ENCODE data around the gene SBF2. TPM values are rescaled to one million over a fixed set of nuclear protein-coding genes. Genes with fewer than 3 reads are reported as not detected.

Gene SBF2
- total RNA-seq, 3 donors from 2014 or later (not counting 1 experiment from before 2014, with no cell fraction given), result 25.2 to 26.9 (median 26.3) TPM

- Histone ChIP-seq H3K4me3 (ENCODE audit: low read length) (no peak overlapping the region), H3K36me3 (ENCODE audit: control insufficient read depth, insufficient read depth, low read length) (no peaks in the 10 kb centered on the region), H3K27ac (ENCODE audit: low read length) (no peak overlapping the region), H3K9me3 (ENCODE audit: control insufficient read depth, insufficient read depth, low read length) (no peaks in the 10 kb centered on the region), H3K4me1 (ENCODE audit: control insufficient read depth, insufficient read depth, low read length) (no peaks in the 10 kb centered on the region), H3K27me3 (ENCODE audit: control insufficient read depth, insufficient read depth, low read length) (no peaks in the 10 kb centered on the region)
- intact Hi-C loops (cut with micrococcal nuclease), result no loop called here
- Mint-ChIP-seq H3K4me1 (no peaks in the 10 kb centered on the region), H3K27me3 (ENCODE audit: low read depth in 2 of 2) (no peaks in the 10 kb centered on the region), H3K36me3 (no peaks in the 10 kb centered on the region), H3K27ac (no peak overlapping the region), H3K4me3 (no peak overlapping the region), H3K9me3 (no peaks in the 10 kb centered on the region)
- no peak for ATAC-seq
- DNase-seq, result no peak
- TF ChIP-seq CTCF (IDR thresholded peaks at IDR 0.05), result no peak
Observed at GRCh38 chr11:9874466-9874865, 419.6 kb downstream of the SBF2 start.

- Histone ChIP-seq H3K9me3 (ENCODE audit: control insufficient read depth, insufficient read depth, low read length) (no peaks in the 10 kb centered on the region), H3K27me3 (ENCODE audit: control insufficient read depth, insufficient read depth, low read length) (no peaks in the 10 kb centered on the region), H3K4me1 (ENCODE audit: control insufficient read depth, insufficient read depth, low read length) (no peaks in the 10 kb centered on the region), H3K36me3 (ENCODE audit: control insufficient read depth, insufficient read depth, low read length) (no peaks in the 10 kb centered on the region), H3K4me3 (ENCODE audit: low read length) (no peak overlapping the region), H3K27ac (ENCODE audit: low read length) (no peak overlapping the region)
- Mint-ChIP-seq H3K4me3 (no peak overlapping the region), H3K36me3 (no peaks in the 10 kb centered on the region), H3K9me3 (no peaks in the 10 kb centered on the region), H3K4me1 (no peaks in the 10 kb centered on the region), H3K27me3 (ENCODE audit: low read depth in 2 of 2) (no peaks in the 10 kb centered on the region), H3K27ac (no peak overlapping the region)
- no peak for TF ChIP-seq CTCF (IDR thresholded peaks at IDR 0.05)
- 94% methylated on average over 2 of the region's 3 CpGs for WGBS (ENCODE audit: insufficient coverage)
- DNase-seq, result no peak
- ATAC-seq, result no peak
- intact Hi-C loops (cut with micrococcal nuclease), result no loop called here
Observed at GRCh38 chr11:9868641-9869040, 425.4 kb downstream of the SBF2 start.

- 70% methylated on average over 1 of the region's 2 CpGs for WGBS (ENCODE audit: insufficient coverage)
- ATAC-seq, result no peak
- H3K9me3 Mint-ChIP-seq, result no peaks in the 10 kb centered on the region
- no peaks in the 10 kb centered on the region for H3K27me3 ChIP-seq (ENCODE audit: control insufficient read depth, insufficient read depth, low read length)
- intact Hi-C loops (cut with micrococcal nuclease), result loop anchor here (1.0 kb wide), 1 partner anchor 445 kb away; no protein-coding TSS in a partner anchor
- H3K27ac ChIP-seq (ENCODE audit: low read length), result no peak overlapping the region
- H3K4me3 Mint-ChIP-seq, result no peak overlapping the region
- H3K27ac Mint-ChIP-seq, result no peak overlapping the region
- H3K4me1 ChIP-seq (ENCODE audit: control insufficient read depth, insufficient read depth, low read length), result no peaks in the 10 kb centered on the region
- H3K36me3 ChIP-seq (ENCODE audit: control insufficient read depth, insufficient read depth, low read length), result no peaks in the 10 kb centered on the region
- H3K36me3 Mint-ChIP-seq, result no peaks in the 10 kb centered on the region
- no peaks in the 10 kb centered on the region for H3K27me3 Mint-ChIP-seq (ENCODE audit: low read depth in 2 of 2)
- TF ChIP-seq CTCF (IDR thresholded peaks at IDR 0.05), result no peak
- peaks cover 6 to 8% of the 10 kb centered on the region in 2 donors for H3K4me1 Mint-ChIP-seq
- DNase-seq, result no peak
- H3K9me3 ChIP-seq (ENCODE audit: control insufficient read depth, insufficient read depth, low read length), result no peaks in the 10 kb centered on the region
- no peak overlapping the region for H3K4me3 ChIP-seq (ENCODE audit: low read length)
Observed at GRCh38 chr11:9862981-9863380, 431.0 kb downstream of the SBF2 start.

All from natural killer cell (primary cell).